Activated CD4-positive, alpha-beta T cell treated with anti-CD3 and anti-CD28 coated beads, Interleukin-2, Interleukin-6, amounts not matched to agents 100 ng/mL and 50 ng/mL, durations not matched to agents 16 hours and 8 hours (primary cell): ENCODE data around the gene CLDN8.

Experiments used
- DNase-seq: peaks from one replicate; pipeline ENCODE4 v3.0.0-alpha.2; 2020

Gene CLDN8

DNA sequence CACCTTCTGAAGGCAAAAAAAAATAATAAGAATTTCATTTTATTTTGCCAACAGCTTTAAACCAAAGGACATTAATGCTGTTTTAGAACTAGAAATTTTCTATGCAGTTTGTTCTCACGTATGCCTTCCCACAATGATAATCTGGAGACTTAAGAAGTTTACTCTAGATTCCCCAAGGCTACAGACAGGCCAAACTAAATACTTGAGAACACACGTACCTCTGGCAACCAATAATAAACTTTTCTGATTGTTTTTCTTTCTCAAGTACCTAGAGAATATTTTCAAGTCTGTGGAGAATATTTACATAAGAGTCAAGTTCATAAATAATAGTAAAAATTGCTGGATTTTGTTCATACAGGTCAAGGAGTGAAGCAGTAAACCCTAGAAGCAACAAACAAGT, 15.9 kb downstream of the CLDN8 start:
- no peak for DNase-seq

DNA sequence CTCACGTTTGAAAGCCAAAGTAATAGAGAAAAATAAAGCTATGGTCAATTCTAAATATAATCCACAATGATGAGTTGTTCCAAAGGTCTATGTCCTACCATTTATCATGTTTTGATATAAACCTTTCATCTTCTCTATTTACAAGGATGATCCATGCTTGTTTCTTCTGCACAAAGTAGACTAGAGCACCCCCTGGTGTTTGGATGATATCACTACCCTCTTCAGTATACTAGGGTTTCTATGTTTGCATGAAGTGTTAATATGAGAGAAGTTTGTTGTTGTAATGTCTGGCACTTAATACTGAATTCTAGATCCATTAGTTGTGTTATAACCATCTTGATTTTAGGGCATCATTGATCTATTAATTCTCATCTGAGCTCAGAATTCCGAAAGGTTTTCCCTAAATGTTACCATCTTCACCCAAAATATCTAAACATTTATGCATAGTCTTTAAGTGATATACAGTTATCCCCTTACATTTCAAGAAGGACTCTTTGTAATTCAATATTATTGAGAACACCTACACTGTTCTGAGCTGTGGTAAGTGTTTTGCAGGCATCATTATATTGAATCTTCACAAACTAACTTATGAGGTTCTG, 21.1 kb downstream of the CLDN8 start:
- peak; percentile 49 for DNase-seq

DNA sequence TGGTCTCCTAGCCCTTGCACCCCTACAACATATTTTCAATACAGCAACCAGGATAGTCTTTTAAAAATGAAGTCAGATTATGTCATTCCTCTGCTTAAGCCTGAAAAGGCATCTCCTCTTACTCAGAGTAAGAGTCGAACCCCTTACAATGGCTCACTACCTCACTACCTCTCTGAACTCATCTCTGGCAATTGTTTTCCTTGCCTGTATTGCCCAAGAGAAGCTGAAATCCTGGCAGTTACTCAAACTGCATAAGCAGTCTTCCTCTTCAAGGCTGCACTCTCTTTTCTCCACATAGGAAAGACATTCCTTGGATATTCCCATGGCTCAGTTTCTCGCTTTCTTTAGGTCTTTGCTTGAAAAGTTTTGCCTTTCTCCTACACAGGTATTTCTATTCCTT, 22.7 kb downstream of the CLDN8 start:
- no peak for DNase-seq

DNA sequence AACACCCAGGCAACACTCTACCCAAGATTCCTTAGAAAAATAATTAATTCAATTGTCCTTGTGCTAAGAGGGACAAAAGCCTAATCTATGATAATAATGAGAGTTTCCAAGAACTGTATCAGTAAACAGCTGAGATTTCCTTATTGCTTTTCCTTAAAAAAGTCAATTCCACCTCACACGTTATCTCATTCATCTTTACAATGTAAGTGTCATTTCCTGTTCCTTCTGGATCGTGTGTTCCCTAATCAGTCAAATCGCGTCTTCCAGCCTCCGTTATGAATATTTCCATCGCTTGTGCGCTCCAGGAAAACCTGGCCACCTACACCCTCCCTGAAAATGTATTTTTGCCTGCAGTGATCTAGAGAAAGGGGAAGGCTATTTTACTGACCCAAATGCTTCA, 25.3 kb downstream of the CLDN8 start:
- DNase-seq: no peak

DNA sequence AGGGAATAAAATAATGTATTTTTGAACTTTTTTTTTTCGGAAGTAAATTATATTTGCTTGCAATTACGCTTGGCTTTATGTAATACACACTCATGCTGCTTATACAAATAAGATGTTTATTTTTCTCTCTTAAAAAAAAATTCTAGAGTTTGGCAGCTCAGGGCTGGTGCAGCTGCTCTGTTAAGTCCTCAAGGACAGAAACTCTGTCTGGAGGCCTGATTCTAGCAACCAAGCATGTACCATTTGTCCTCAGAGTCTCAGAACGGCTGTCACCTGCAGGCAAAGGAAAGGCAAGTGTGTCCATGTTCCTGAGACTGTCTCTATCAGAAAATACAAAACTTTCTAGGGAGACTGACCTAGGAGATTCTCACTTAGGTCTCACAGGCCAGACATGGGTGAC, 26.1 kb downstream of the CLDN8 start:
- DNase-seq: no peak

DNA sequence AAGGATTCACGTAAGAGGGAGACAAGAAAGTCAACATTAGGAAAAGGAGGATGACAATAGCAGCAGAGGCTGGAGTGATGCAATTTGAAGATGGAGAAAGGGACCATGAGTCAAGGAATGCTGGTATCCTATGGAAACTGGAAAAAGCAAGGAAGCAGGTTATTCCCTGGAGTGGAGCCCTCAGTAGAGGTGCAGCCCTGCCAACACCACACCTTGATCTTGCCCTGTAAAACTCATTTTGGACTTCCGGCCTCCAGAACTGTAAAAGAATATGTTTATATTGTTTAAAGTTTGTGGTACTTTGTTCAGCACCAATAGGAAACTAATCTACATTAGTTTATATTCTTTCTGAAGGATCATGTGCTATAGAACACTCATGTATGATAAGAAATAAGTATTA, 29.7 kb downstream of the CLDN8 start:
- no peak for DNase-seq

DNA sequence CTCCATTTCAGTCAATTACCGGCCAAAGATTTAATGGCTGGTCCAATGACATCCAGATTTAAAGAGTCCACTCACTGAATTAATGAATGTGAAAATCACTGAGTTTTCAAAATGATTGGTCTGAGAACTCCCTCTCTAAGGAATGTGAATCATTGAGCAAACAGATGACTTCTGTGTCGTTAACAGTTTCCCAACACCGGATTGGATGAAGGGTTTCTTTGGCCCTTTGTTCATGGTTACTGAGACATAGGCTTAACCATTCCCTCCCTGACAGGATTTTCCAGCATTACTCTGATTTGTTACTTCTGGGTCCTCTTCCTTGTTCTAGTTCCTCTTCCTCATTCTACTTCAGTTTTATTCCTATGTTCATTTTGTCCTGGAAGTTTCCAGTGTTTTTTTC, 47.8 kb downstream of the CLDN8 start:
- no peak for DNase-seq

DNA sequence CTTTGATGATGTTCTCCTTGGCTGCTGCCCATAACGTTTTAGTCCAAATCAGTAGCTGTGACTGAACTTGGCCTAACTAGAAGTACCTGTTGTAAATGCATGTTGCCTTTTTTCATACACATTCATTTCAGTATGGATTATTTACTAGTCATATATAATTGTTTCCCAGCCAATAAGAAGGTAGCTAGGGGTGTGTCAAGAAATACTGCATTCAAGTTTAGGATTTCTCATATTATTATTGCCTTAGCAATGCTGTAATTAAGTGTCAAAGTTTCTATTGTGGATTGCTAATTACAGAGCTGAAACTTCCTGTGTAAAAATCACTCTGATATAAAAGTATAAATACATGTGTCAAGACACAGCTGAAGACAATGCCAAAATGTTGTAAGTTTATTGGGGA, 49.2 kb downstream of the CLDN8 start, which contains the start of gene CLDN17:
CLDN17 (minus strand) TSS at position 101 of the 400 bp plus-strand sequence. CDS start 188 bp downstream, outside the sequence.
- DNase-seq: no peak

DNA sequence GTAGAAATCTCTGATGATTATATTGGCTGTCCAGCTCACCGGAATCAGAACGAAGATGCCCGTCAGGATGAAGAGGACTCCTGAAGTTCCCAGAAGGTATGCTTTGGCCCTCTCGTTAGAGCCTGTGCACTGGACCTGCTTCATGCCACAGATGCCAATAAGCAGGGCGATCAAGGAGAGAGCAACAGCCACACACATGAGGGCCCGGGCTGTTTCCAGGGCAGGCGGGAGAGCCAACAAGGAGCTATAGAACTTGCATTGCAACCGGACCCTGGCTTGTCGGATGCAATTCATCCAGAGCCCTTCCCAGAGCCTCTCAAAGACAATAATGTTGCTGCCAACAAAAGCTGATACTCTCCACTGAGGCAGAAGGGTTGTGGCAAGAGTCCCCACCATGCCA, 49.7 kb downstream of the CLDN8 start:
- no peak for DNase-seq

DNA sequence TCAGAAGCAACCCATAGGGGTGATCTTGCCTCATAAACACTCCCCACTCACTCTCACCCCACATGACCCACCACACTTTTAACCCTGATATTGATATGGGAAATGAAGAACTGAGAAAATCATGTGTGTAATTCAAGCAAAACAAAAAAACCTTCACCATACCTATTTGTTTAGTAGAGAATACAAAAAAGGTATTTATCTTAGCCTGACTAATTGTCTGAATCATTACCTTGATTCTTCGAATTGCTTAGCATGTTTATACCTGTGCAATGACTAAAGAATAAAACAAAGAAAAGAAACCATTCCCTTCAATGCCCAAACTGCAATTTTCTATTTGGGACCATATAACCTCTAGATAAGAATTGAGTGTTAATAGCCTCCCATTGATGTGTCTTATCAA, 51.1 kb downstream of the CLDN8 start:
- no peak for DNase-seq
